Fibroblast of skin of back (primary cell): Measurements from ENCODE around the gene DOCK3.
A peak's percentile ranks its signal among the peaks of the same experiment; 100 is the strongest.
"Not testable (repeated sequence)": the region's sequence is repeated elsewhere in the genome, so short reads cannot be mapped to it uniquely, and the experiment has no call there.

ENCODE experiments used
- DNase-seq: peaks from one replicate; pipeline ENCODE4 v3.0.0-alpha.2; 2013

The DOCK3 gene

GRCh38 chr3:51336261-51336660 is 661.5 kb downstream of the DOCK3 start:
- no peak for DNase-seq

- no peak for DNase-seq
Measured at GRCh38 chr3:51337666-51338065, 662.9 kb downstream of the DOCK3 start.

DNA sequence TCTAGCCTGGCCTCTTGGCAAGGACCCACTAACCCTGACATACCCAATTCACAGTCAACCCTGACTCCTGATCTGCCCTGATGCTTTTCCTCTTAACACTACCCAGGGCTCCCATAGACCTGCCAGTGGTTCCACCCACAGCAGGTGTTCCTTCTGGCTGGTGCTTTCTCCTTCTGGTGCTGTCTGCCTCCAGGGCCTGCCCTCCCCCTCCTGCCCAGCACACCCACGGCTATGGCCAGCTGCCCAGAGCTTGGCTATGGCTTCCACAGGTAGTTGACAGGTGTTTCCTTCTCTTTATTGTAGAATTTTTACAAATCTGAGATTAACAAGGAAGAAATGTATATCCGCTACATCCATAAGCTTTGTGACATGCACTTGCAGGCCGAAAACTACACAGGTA is 663.9 kb downstream of the DOCK3 start:
- DNase-seq = no peak

DNA sequence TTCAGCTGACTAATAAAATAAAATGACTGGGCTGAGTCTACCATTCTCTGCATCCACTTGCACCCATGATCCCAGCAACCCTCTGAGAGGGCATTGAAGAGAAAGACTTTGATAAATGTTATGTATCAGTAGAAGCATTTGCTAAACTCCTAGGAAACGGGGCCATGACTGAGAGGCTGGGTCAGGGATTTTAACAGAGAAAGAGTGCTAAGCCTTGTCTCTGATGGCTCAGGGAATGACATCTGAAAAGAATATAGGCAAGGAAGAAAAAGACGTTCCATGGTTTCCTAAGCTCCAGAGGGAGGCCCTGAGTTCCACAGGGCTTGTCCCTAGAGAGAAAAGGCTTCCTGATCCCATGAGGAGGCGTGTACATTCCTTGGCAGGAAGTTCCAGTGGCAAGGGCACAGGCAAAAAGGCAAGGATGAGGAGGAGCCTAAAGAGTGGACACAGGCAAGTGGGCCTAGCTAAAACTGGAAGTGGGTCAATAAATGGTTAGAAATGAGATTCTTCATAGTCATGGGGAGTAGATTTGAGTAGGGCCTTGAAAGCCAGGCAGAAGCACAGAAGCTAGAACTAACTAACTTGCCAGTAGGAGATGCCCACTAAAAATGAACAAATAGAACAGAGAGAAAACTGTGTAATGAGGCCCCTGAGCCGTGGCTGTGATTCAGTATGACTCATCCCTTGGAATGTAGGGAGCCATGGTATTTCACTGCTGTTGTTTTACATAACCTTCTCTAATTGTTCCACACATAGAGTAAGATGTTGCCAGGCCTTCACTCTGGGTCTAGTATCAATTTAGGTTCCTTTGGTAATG is 665.5 kb downstream of the DOCK3 start:
- peak; percentile 97 for DNase-seq

GRCh38 chr3:51340989-51341636 is 666.4 kb downstream of the DOCK3 start:
- peak; percentile 39 for DNase-seq

- peak; percentile 89 for DNase-seq
Measured at GRCh38 chr3:51343918-51344687, 669.4 kb downstream of the DOCK3 start.

- DNase-seq = no peak
Measured at GRCh38 chr3:51350751-51351150, 676.0 kb downstream of the DOCK3 start.

DNA sequence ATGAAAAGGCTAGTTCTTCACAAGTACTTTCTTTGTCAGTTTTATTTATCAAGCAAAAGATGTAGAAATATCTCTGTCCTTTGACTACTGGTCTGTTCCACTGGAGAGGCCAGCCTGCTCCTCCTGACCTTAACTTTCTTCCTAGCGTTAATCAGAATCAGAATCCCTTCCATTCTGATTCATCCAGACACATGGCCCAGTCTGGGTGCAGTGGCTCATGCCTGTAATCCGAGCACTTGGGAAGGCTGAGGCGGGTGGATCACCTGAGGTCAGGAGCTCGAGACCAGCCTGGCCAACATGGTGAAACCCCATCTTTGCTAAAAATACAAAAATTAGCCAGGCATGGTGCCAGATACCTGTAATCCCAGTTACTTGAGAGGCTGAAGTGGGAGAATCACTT is 678.4 kb downstream of the DOCK3 start:
- no peak for DNase-seq

DNA sequence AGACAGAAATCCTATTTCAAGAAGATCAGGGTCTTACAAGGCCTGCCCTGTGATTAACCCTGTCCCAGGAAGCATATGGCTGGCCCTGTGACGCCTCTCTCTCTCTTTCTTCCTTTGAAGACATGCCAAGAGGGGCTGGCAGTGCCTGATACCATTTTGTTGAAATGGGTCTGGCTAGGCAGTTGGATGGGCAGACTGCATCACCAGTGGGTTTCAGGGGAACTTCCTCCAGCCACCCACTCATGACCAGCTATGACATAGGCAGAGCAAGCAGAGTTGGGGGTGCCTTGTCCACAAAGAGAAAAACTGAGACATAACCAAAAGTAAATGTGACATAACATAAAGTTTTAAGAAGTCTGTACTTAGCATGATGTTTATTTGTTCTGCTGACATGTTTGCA is 679.0 kb downstream of the DOCK3 start:
- no peak for DNase-seq

GRCh38 chr3:51354172-51354571 is 679.4 kb downstream of the DOCK3 start:
- no peak for DNase-seq

DNA sequence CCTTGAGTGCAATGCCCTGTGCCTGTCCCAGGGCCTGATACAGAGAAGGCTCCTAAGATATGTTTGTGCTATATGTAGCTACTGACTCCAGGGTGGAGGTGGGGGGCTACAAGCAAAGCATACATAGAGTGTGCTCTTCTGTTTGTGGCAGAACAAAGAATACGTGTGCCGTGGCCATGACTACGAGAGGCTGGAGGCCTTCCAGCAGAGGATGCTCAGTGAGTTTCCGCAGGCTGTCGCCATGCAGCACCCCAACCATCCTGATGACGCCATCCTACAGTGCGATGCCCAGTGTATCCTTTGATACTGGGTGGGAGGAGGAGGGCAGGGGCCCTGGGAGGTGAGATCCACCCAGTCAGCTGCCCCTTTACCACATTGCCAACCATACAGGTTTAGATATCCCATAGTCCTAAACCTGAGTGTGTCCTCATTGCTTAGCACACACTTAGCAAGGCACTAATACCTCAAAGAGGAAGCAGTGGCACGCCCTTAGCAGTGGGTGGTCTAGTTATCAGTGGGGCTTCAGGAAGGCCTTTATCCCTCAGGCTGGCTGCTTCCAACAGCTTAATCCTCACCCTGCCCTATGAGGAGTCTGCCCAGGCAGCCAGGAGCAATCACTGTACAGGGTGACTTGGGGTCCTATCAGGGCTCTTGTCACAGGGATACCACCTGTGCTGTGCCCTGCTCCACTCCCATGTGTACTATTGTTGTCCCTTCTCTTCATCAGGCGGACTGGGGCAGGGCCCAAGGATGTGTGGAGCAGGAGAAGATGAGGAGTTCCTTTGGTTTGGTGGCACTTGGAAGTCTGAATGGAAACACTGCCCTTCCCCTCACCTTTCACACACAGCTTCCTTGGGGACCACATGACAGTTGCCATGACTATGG is 680.2 kb downstream of the DOCK3 start:
- DNase-seq = no peak

DNA sequence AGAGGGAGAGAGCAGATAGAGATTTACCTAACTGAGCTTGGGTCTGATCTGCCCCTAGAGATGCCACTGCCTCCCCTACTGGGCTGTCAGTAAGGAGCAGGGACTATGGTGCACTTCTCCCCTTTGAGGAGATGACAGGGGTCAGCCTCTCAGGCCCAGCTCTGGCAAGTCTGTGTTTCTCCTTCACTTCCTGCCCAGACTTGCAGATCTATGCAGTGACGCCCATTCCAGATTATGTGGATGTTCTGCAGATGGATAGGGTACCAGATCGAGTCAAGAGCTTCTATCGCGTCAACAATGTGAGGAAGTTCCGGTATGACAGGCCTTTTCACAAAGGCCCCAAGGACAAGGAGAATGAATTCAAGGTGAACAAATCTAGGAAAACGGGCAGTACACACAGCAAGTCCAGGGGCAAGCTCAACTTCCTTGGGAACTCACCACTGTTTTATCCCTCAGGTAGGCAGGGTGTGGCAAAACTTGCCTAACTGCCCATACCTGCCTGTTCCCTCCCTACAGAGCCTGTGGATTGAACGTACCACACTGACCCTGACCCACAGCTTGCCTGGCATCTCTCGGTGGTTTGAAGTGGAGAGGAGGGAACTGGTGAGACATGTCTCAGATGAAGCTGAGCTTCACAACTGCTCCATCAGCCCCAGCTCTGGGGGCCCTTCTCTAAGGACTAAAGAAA is 681.3 kb downstream of the DOCK3 start:
- DNase-seq = no peak

- DNase-seq = no peak
Measured at GRCh38 chr3:51357856-51358255, 683.1 kb downstream of the DOCK3 start.

GRCh38 chr3:51358981-51359380 is 684.3 kb downstream of the DOCK3 start:
- DNase-seq = no peak

- no peak for DNase-seq
Measured at GRCh38 chr3:51360806-51361205, 686.1 kb downstream of the DOCK3 start.

DNA sequence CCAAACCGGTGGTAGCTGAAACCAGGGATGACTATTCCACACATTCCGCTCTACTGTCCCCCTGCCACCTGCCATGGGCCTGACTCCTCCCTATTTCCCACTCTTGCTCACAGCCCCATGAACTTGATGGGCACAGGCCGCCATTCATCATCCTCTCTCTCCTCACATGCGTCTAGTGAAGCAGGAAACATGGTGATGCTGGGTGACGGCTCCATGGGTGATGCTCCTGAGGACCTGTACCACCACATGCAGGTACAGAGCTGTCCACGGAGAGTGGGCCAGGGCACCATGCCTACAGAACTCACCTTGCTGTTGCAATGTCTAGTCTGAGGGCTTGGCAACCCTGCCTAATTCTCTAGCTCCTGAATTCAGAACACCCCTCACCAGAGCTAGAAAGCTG is 687.0 kb downstream of the DOCK3 start:
- DNase-seq = no peak

DNA sequence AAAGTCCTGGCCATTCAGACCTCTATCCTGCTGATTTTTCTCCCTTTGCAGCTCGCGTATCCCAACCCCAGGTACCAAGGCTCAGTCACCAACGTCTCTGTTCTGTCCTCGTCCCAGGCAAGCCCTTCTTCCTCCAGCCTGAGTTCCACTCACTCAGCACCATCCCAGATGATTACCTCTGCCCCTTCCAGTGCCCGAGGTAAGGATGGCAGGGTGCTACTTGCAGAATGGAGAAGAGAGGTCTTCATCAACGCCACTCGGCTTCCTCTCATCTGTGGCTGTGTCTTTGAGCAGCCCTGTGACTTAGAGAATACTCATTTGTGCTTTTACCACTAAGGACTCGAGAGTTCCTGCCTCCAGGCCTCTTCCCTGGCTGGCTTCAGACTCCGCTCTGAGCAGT is 687.7 kb downstream of the DOCK3 start:
- no peak for DNase-seq

- not testable (repeated sequence) for DNase-seq
Measured at GRCh38 chr3:51368276-51368675, 693.5 kb downstream of the DOCK3 start.

- DNase-seq = peak; percentile 71
Measured at GRCh38 chr3:51371943-51372557, 697.3 kb downstream of the DOCK3 start.

DNA sequence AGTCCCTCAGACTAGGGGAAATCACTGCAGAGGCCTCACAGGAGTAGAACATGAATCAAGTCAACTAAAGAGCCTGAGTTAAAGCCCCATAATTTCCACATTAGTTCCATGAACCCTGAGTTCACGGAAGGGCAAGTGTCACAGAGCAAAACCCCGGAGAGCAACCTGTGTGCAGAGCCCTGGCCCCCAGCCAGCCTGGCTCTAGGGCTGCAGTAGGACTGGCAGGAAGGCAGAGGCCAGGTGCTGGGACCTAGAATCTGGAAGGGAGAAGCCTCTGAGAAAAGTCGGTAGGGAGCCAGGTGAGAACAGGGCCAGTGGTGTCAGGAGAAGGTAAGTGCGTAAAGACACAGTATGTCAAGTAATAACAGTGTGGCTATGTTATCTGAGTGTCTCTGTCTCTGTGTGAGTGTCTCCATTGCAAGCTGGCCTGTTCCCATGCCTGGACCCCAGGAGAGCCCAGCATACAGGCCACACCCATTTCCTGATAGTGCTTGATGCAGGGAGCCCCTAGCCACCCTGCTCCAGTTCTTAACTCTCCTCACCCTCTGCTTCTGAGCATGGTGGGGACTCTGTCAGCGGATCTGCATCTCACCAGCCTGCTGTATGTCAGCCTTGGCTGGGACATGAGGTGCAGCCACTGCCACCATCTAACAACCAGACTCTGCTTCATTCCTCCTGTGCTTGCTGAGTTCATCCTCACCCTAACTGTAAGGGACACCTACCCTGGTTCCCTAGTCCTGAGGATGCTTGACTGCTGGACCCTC is 699.1 kb downstream of the DOCK3 start:
- DNase-seq = no peak

GRCh38 chr3:51374456-51374855 is 699.7 kb downstream of the DOCK3 start:
- no peak for DNase-seq
